ENCODE measurements around the gene SLC22A15. TPM values are rescaled to one million over a fixed set of nuclear protein-coding genes. Genes with fewer than 3 reads are reported as not detected.

The SLC22A15 gene
- total RNA-seq, 2 experiments from 2014 or later = 0.82 to 2.8 TPM

DNA sequence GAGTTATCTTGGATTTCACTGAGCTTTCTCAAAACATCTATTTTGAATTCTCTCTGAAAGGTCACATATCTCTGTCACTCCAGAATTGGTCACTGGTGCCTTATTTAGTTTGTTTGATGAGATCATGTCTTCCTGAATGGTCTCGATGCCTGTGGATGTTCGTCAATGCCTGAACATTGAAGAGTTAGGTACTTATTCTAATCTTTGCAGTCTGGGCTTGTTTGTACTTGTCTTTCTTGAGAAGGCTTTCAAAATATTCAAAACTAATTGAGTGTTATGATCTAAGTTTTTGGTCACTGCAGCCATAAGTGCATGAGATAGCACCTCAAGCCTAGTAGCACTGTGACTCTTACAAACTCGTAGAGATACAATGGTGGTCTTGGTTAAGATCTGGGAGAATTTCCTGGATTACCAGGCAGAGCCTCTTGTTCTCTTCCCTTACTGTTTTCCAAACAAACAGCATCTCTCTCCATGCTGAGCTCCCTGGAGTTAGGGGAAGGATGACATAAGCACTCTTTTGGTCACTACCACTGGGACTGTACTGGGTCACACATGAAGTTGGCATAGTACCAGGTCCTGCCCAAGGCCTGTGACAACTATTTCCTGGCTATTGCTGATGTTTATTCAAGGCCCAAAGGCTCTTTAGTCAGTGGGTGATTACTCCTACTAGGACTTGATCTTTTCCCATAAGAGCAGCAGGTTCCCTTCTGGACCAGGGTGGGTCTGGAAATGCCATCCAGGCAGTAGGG is 25.6 kb downstream of the SLC22A15 start:
- no peak overlapping the region for H3K27ac ChIP-seq (ENCODE audit: low read depth, low read length, poor library complexity, severe bottlenecking)
- H3K4me1 ChIP-seq (ENCODE audit: insufficient read depth, low read length, poor library complexity, severe bottlenecking) = no peaks in the 10 kb centered on the region
- no peaks in the 10 kb centered on the region for H3K9me2 ChIP-seq (ENCODE audit: insufficient read depth, low read length)
- no peak overlapping the region for H2AFZ ChIP-seq (ENCODE audit: low read length)
- ChIA-PET CTCF (ENCODE audit: unreplicated experiment) (no interaction called here), POLR2A (no interaction called here)
- H3K36me3 ChIP-seq (ENCODE audit: insufficient read depth, low read length) = no peaks in the 10 kb centered on the region
- no peak for DNase-seq (ENCODE audit: low spot score)
- no TSS peak for BruUV-seq (replicated peaks)
- TF ChIP-seq, protein P1, sequence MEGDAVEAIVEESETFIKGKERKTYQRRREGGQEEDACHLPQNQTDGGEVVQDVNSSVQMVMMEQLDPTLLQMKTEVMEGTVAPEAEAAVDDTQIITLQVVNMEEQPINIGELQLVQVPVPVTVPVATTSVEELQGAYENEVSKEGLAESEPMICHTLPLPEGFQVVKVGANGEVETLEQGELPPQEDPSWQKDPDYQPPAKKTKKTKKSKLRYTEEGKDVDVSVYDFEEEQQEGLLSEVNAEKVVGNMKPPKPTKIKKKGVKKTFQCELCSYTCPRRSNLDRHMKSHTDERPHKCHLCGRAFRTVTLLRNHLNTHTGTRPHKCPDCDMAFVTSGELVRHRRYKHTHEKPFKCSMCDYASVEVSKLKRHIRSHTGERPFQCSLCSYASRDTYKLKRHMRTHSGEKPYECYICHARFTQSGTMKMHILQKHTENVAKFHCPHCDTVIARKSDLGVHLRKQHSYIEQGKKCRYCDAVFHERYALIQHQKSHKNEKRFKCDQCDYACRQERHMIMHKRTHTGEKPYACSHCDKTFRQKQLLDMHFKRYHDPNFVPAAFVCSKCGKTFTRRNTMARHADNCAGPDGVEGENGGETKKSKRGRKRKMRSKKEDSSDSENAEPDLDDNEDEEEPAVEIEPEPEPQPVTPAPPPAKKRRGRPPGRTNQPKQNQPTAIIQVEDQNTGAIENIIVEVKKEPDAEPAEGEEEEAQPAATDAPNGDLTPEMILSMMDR (conservative IDR thresholded peaks at IDR 0.05; ENCODE audit: low read length) = no peak
- no peak for TF ChIP-seq EZH2phosphoT487 (IDR thresholded peaks at IDR 0.05; ENCODE audit: borderline replicate concordance, low read depth, low read length)
- no peaks in the 10 kb centered on the region for H3K79me2 ChIP-seq (ENCODE audit: insufficient read depth, low read depth, low read length)
- H3K4me3 ChIP-seq (ENCODE audit: low read depth, low read length, poor library complexity, severe bottlenecking) = no peak overlapping the region
- H3K9me3 ChIP-seq (ENCODE audit: low read length) = peaks cover 13% of the 10 kb centered on the region
- intact Hi-C loops (cut with micrococcal nuclease; ENCODE audit: unreplicated experiment) = no loop called here
- H3K4me2 ChIP-seq (ENCODE audit: low read length) = no peak overlapping the region
- H4K20me1 ChIP-seq (ENCODE audit: insufficient read depth, low read length) = no peaks in the 10 kb centered on the region

GRCh38 chr1:116002781-116003420 is 26.6 kb downstream of the SLC22A15 start:
- Histone ChIP-seq H3K4me1 (ENCODE audit: insufficient read depth, low read length, poor library complexity, severe bottlenecking) (no peaks in the 10 kb centered on the region), H3K4me3 (ENCODE audit: low read depth, low read length, poor library complexity, severe bottlenecking) (no peak overlapping the region), H3K79me2 (ENCODE audit: insufficient read depth, low read depth, low read length) (no peaks in the 10 kb centered on the region), H3K27ac (ENCODE audit: low read depth, low read length, poor library complexity, severe bottlenecking) (no peak overlapping the region), H2AFZ (ENCODE audit: low read length) (no peak overlapping the region), H3K4me2 (ENCODE audit: low read length) (no peak overlapping the region), H3K9me3 (ENCODE audit: low read length) (peaks cover 9% of the 10 kb centered on the region), H4K20me1 (ENCODE audit: insufficient read depth, low read length) (no peaks in the 10 kb centered on the region), H3K9me2 (ENCODE audit: insufficient read depth, low read length) (no peaks in the 10 kb centered on the region), H3K36me3 (ENCODE audit: insufficient read depth, low read length) (no peaks in the 10 kb centered on the region)
- CTCF ChIA-PET (ENCODE audit: unreplicated experiment) = no interaction called here
- POLR2A ChIA-PET = interaction anchor here (1.2 kb wide), 1 partner anchor 11 kb away, joined by 3 read pairs; no protein-coding TSS in a partner anchor
- TF ChIP-seq, protein P1 (conservative IDR thresholded peaks at IDR 0.05; ENCODE audit: low read length) = no peak
- TF ChIP-seq EZH2phosphoT487 (IDR thresholded peaks at IDR 0.05; ENCODE audit: borderline replicate concordance, low read depth, low read length) = no peak
- no TSS peak for BruUV-seq (replicated peaks)
- no peak for DNase-seq (ENCODE audit: low spot score)
- intact Hi-C loops (cut with micrococcal nuclease; ENCODE audit: unreplicated experiment) = no loop called here

GRCh38 chr1:116003823-116004222 is 27.5 kb downstream of the SLC22A15 start:
- Histone ChIP-seq H3K4me2 (ENCODE audit: low read length) (no peak overlapping the region), H4K20me1 (ENCODE audit: insufficient read depth, low read length) (no peaks in the 10 kb centered on the region), H3K79me2 (ENCODE audit: insufficient read depth, low read depth, low read length) (no peaks in the 10 kb centered on the region), H3K9me3 (ENCODE audit: low read length) (0 out of 2 replicates have a peak, but pooled peaks cover 2% of the 10 kb centered on the region), H3K27ac (ENCODE audit: low read depth, low read length, poor library complexity, severe bottlenecking) (no peak overlapping the region), H3K36me3 (ENCODE audit: insufficient read depth, low read length) (no peaks in the 10 kb centered on the region), H2AFZ (ENCODE audit: low read length) (no peak overlapping the region), H3K4me3 (ENCODE audit: low read depth, low read length, poor library complexity, severe bottlenecking) (no peak overlapping the region), H3K9me2 (ENCODE audit: insufficient read depth, low read length) (no peaks in the 10 kb centered on the region), H3K4me1 (ENCODE audit: insufficient read depth, low read length, poor library complexity, severe bottlenecking) (no peaks in the 10 kb centered on the region)
- ChIA-PET CTCF (ENCODE audit: unreplicated experiment) (no interaction called here), POLR2A (interaction anchor here (1.2 kb wide), 1 partner anchor 10 kb away, joined by 3 read pairs; no protein-coding TSS in a partner anchor)
- no peak for DNase-seq (ENCODE audit: low spot score)
- no TSS peak for BruUV-seq (replicated peaks)
- intact Hi-C loops (cut with micrococcal nuclease; ENCODE audit: unreplicated experiment) = no loop called here
- TF ChIP-seq, protein P1 (conservative IDR thresholded peaks at IDR 0.05; ENCODE audit: low read length) = no peak
- TF ChIP-seq EZH2phosphoT487 (IDR thresholded peaks at IDR 0.05; ENCODE audit: borderline replicate concordance, low read depth, low read length) = no peak

Data from OCI-LY7 (cell line).